NCI-H748 treated with DMSO at 0.1 percent for 48 hours (cell line): ENCODE data around the gene PEA15.

ENCODE experiments used
- DNase-seq: peaks from one replicate; lab custom pipeline; 2025; lab: John Stamatoyannopoulos, UW

Gene PEA15

GRCh38 chr1:160239582-160240299 is 34.6 kb downstream of the PEA15 start:
- no peak for DNase-seq

- DNase-seq: no peak
Measured at GRCh38 chr1:160243767-160244166, 38.6 kb downstream of the PEA15 start.

GRCh38 chr1:160244209-160244608 is 39.0 kb downstream of the PEA15 start:
- DNase-seq: no peak

DNA sequence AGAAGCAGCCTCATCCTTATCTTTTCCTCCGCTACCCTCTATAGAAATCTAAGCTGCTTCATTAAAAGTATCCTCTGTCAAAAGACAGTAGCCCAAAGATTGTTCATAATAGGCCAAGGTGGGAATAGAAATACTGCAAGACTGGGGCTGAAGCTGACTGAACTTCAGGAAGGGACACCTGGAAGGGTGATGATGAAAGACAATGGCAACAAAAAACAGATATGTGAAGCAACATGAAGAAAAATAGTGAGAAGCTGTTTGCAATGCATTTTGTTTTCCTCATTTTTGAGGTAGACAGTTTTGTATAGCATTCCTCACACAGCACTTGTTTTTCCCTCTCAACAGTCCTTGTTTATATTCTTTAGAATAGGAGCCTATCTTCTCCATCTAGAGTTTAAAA is 40.2 kb downstream of the PEA15 start:
- no peak for DNase-seq

- DNase-seq: no peak
Measured at GRCh38 chr1:160247053-160247452, 41.9 kb downstream of the PEA15 start.

- no peak for DNase-seq
Measured at GRCh38 chr1:160251011-160251410, 45.8 kb downstream of the PEA15 start.

DNA sequence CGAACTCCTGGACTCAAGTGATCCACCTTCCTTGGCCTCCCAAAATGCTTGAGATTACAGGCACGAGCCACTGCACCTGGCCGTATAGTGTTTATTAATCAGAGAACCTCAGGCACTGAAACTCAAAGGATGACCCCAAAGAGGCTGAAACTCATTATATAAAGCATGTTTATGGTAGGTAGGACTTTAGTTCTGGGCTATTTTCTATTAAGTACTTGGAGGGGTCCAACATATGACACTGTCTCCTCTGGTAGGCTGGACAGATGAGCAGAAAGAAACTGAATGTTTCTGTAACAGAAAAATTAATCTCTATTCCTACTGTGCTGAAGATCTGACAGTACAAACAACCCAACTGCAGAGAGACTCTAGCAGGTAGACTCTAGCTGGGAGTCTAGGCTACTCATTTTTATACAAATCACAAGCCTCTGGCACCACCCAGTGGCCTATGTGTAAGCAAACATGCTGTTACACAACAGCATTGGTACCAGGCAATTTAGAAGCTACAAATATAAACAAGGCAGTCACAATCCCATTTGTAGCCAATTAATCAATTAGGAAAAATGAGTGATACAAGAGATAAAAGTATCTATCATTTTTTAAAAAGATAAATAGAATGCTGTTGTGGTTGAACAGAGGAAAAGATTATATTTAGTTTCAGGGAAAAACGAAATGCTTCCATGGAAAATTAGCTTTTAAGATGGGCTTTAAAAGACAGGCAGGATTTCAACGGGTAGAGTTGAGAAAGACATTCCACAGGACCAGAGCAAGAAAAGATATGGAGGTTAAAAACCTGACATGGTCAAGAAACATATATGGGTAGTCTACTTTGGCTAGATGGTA is 46.7 kb downstream of the PEA15 start:
- peak; percentile 17 for DNase-seq

DNA sequence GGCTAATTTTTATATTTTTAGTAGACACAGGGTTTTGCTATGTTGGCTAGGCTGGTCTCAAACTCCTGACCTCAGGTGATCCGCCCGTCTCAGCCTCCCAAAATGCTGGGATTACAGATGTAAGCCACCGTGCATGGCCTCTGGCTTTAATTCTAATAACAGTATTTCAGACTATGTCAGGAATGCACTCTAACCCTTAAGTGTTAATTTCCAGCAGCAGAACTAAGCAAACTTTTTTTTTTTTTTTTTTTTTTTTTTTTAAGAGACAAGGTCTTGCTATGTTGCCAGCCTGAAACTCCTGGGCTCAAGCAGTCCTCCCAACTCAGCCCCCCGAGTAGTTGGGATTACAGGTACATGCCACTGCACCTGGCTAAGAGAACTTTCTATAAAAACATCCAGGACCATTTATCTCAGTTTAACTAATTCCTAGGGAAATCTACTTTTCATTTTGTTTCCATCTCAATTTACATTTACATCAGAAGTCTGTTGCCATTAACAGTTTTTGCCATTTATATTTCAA is 50.7 kb downstream of the PEA15 start:
- DNase-seq: no peak

DNA sequence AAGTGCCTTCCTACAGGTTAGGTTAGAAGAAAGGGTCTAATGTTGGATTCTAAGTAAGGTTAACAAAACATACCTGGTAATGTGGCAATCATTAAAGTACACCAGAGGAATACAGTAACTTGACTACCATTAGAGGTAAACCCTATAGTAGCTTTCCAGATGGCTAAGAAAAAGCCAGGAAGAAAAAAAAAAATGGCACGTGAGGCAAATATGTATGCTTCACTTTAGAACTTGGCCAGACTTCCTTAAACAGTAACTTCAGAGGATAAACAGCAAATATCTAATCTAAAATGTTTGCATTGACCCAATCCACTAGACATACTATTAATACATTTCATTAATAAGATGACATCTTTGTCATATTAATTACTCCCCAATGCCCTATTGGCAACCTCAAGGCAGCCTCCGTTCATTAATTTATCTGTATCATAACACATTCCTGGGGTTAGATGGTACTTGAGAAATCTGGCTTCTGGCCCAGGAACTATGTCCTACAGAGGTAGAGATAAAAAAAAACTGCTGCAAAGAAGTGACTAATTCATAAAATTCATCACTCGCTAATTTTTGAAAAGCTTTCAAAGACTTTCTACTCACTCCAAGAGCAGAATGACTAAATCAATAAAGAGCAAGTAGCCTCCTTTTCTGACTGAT is 51.3 kb downstream of the PEA15 start:
- DNase-seq: no peak

GRCh38 chr1:160257411-160258015 is 52.3 kb downstream of the PEA15 start:
- DNase-seq: no peak

- no peak for DNase-seq
Measured at GRCh38 chr1:160258177-160258798, 53.1 kb downstream of the PEA15 start.

- DNase-seq: no peak
Measured at GRCh38 chr1:160260406-160261382, 55.5 kb downstream of the PEA15 start.

- DNase-seq: peak; percentile 54
Measured at GRCh38 chr1:160261556-160261892, 56.3 kb downstream of the PEA15 start.

- DNase-seq: peak; percentile 89
Measured at GRCh38 chr1:160261893-160262794, 57.0 kb downstream of the PEA15 start, which contains the start of gene DCAF8. Gene DCAF8, minus strand, starts transcription at chr1:160262549. Its CDS starts 18,541 bp downstream, at chr1:160244008.

DNA sequence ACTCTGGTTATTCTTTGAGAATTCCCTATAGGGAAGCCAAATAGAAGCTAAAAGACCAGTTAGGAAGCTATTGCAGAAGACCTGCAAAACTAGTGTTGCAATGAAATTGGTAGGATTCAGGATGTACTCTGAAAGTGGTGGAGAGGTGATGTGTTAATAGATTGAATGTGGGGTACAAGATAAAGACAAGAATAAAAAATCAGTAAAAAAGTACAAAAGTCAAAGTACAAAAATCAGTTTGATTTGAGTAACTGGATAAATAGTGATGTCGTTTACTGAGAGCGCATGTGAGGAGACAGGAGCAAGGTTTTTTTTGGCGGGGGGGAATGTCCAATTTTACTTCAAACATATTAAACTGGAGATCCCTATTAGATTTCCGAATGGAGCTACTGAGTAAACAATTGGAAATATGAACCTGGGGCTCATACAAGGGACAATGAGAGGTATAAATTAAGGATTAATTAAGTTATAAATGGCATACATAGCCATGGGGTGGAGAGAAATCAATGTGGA is 59.7 kb downstream of the PEA15 start:
- no peak for DNase-seq
